ENCODE results near the gene PXYLP1.

PXYLP1 gene

GRCh38 chr3:141330235-141330634 lies 98.6 kb downstream of the PXYLP1 start:
- DNase-seq: no peak

- no peak for DNase-seq
Measured at GRCh38 chr3:141330718-141331376, 99.2 kb downstream of the PXYLP1 start.

GRCh38 chr3:141331377-141332318 lies 100.0 kb downstream of the PXYLP1 start:
- peak; percentile 5 for DNase-seq

GRCh38 chr3:141332416-141332815 lies 100.8 kb downstream of the PXYLP1 start:
- no peak for DNase-seq

- DNase-seq: no peak
Measured at GRCh38 chr3:141333836-141334626, 102.4 kb downstream of the PXYLP1 start.

GRCh38 chr3:141334627-141335250 lies 103.1 kb downstream of the PXYLP1 start:
- DNase-seq: no peak

- DNase-seq: no peak
Measured at GRCh38 chr3:141335531-141336061, 104.0 kb downstream of the PXYLP1 start.

- DNase-seq: no peak
Measured at GRCh38 chr3:141336672-141337522, 105.3 kb downstream of the PXYLP1 start.

GRCh38 chr3:141337523-141337854 lies 105.9 kb downstream of the PXYLP1 start:
- DNase-seq: no peak

GRCh38 chr3:141337991-141338390 lies 106.4 kb downstream of the PXYLP1 start:
- no peak for DNase-seq

GRCh38 chr3:141338881-141339280 lies 107.3 kb downstream of the PXYLP1 start:
- no peak for DNase-seq

GRCh38 chr3:141341536-141341935 lies 109.9 kb downstream of the PXYLP1 start:
- no peak for DNase-seq

GRCh38 chr3:141342386-141342785 lies 110.8 kb downstream of the PXYLP1 start:
- no peak for DNase-seq

- DNase-seq: no peak
Measured at GRCh38 chr3:141343077-141343476, 111.5 kb downstream of the PXYLP1 start.

- no peak for DNase-seq
Measured at GRCh38 chr3:141343865-141344271, 112.2 kb downstream of the PXYLP1 start.

Measured in NCI-H446 treated with DMSO at 0.1 percent for 48 hours (cell line).